Mesendoderm (in vitro differentiated cells): ENCODE data around the gene CLN3.

ENCODE experiments used
- DNase-seq: peaks from one replicate; pipeline ENCODE4 v3.0.0; 2013
- H2AK5ac ChIP-seq: 2 replicates; pipeline ENCODE4 v1.6.1; 2013; ENCODE audit warnings: low read length, inconsistent platforms
- H2BK120ac ChIP-seq: 2 replicates; pipeline ENCODE4 v1.6.1; 2013; ENCODE audit warnings: low read depth, mild to moderate bottlenecking, low read length, moderate library complexity, mixed read lengths
- H2BK15ac ChIP-seq: replicated peaks from 2 replicates; pipeline ENCODE4 v1.6.1; 2013; ENCODE audit warnings: low read depth, mild to moderate bottlenecking, moderate library complexity
- H2BK5ac ChIP-seq: 2 replicates; pipeline ENCODE4 v1.6.1; 2013; ENCODE audit warnings: low read length, inconsistent platforms
- H3K18ac ChIP-seq: 2 replicates; pipeline ENCODE4 v1.6.1; 2013; ENCODE audit warnings: mild to moderate bottlenecking, low read length, mixed read lengths
- H3K23ac ChIP-seq: one replicate; pipeline ENCODE4 v1.6.1; 2013; ENCODE audit warnings: low read length
- H3K27ac ChIP-seq: 2 replicates; pipeline ENCODE4 v1.5.1; 2013; ENCODE audit warnings: low read depth, mild to moderate bottlenecking, inconsistent platforms, low read length, moderate library complexity
- H3K27me3 ChIP-seq: 2 replicates; pipeline ENCODE4 v1.6.1; 2013; ENCODE audit warnings: low read length, control low read depth, mild to moderate bottlenecking, inconsistent platforms; ENCODE audit not compliant: insufficient read depth, poor library complexity
- H3K36me3 ChIP-seq: 2 replicates; pipeline ENCODE4 v1.6.1; 2013; ENCODE audit warnings: low read length, inconsistent platforms; ENCODE audit not compliant: control insufficient read depth, insufficient read depth
- H3K4ac ChIP-seq: one replicate; pipeline ENCODE4 v1.6.1; 2013; ENCODE audit warnings: low read depth, mild to moderate bottlenecking, low read length, moderate library complexity
- H3K4me1 ChIP-seq: 2 replicates; pipeline ENCODE4 v1.6.1; 2013; ENCODE audit warnings: low read depth, low read length, inconsistent platforms; ENCODE audit not compliant: control insufficient read depth
- H3K4me2 ChIP-seq: 2 replicates; pipeline ENCODE4 v1.6.1; 2013; ENCODE audit warnings: low read length
- H3K4me3 ChIP-seq: 2 replicates; pipeline ENCODE4 v1.5.1; 2013; ENCODE audit warnings: mild to moderate bottlenecking, low read length
- H3K56ac ChIP-seq: one replicate; pipeline ENCODE4 v1.6.1; 2013; ENCODE audit warnings: low read length
- H3K79me1 ChIP-seq: 2 replicates; pipeline ENCODE4 v1.6.1; 2013; ENCODE audit warnings: low read length, inconsistent platforms
- H3K79me2 ChIP-seq: 2 replicates; pipeline ENCODE4 v1.6.1; 2013; ENCODE audit warnings: mild to moderate bottlenecking, low read length; ENCODE audit not compliant: control insufficient read depth, insufficient read depth
- H3K9ac ChIP-seq: 2 replicates; pipeline ENCODE4 v1.6.1; 2013; ENCODE audit warnings: low read length, inconsistent platforms
- H4K5ac ChIP-seq: one replicate; pipeline ENCODE4 v1.6.1; 2013; ENCODE audit warnings: low read length
- H4K8ac ChIP-seq: one replicate; pipeline ENCODE4 v1.6.1; 2013; ENCODE audit warnings: low read depth, mild to moderate bottlenecking, control low read depth, low read length, moderate library complexity
- WGBS: extraction: QIAGEN DNeasy Blood & Tissue Kit; methylation state at CpG from one replicate; pipeline ENCODE4 v1.1.7; 2013; ENCODE audit warnings: low lambda C conversion rate, missing lambda C conversion rate; ENCODE audit not compliant: insufficient coverage; ENCODE audit errors: extremely low coverage; 5-methylcytosine and 5-hydroxymethylcytosine counted together

The CLN3 gene

DNA sequence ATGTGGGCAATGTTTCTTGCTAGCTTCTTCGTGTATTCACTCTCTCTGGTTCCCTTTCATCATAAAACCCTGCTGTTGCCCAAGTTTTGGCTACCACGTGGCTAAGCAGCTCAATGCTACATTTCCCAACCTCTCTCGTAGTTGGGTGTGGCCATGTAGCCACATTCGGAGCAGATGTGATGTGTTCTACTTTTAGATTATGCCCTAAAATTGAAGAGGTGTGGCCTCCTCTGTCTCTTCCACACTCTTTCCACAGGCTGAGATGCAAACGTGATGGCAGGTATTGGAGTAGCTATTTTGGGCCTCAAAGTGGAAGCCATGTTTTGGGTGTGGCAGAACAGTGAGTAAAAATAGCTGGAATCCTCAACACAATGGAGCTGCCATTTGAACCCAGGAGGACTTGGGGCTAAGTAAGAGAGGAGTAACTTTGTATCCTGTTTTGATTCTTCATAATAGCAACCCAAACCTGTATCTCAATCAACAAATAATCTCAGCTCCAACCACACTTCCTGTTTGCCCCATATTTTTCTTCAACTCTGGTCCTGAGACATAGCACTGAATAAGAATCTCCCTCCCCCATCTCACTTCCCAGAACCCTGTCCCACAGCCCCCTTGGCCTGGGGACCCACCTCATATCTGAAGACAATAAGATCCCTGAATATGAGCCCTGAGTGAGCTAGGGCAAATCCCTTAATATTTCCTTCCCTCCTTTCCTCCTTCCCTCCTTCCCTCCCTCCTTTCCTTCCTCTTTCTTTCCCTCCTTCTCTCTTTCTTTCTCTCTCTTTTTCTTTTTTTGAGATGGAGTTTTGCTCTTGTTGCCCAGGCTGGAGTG lies 42.9 kb upstream of the CLN3 start:
- no peaks in the 10 kb centered on the region for H3K79me2 ChIP-seq
- no peaks in the 10 kb centered on the region for H3K4me1 ChIP-seq
- no peak overlapping the region for H2AK5ac ChIP-seq
- no peak overlapping the region for H3K23ac ChIP-seq
- H2BK120ac ChIP-seq: no peak overlapping the region
- H3K4me3 ChIP-seq: no peak overlapping the region
- H3K36me3 ChIP-seq: no peaks in the 10 kb centered on the region
- WGBS: no CpG with 5 or more reads among the region's 5 CpGs
- DNase-seq: no peak
- no peak overlapping the region for H2BK15ac ChIP-seq
- H3K27ac ChIP-seq: no peak overlapping the region
- no peak overlapping the region for H3K4ac ChIP-seq
- no peak overlapping the region for H3K4me2 ChIP-seq
- H3K79me1 ChIP-seq: no peaks in the 10 kb centered on the region
- H4K5ac ChIP-seq: no peak overlapping the region
- no peak overlapping the region for H2BK5ac ChIP-seq
- no peak overlapping the region for H3K18ac ChIP-seq
- no peak overlapping the region for H3K56ac ChIP-seq
- no peak overlapping the region for H4K8ac ChIP-seq
- no peak overlapping the region for H3K9ac ChIP-seq
- H3K27me3 ChIP-seq: no peaks in the 10 kb centered on the region

DNA sequence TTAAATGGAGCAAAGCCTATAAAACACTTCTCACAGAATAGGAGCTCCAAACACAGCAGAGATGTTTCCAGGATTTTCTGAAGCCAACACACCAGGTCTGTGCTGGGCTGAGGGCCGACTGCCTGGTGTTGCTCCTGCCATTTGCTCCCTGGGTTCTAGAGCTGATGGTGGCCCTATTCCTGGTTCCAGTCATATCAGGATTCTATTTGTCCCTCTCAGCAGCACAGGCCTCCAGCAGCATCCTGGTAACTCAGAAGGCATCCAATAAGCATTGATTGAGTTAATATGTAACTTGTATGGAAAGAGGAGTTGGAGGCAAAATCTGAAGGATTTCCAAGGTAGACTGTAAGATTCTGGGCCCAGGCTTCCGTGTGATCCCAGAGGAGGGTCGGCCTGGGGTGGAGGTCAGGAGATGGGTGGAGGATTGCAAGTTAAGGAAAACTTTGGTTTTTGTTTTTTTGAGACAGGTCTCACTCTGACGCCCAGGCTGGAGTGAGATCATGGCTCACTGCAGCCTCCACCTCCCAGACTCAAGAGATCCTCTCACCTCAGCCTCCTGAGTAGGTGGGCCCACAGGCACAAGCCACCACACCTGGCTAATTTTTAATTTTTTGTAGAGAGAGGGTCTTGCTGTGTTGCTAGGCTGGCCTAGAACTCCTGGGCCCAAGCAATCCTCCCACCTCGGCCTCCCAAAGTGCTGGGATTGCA lies 41.2 kb upstream of the CLN3 start:
- H2AK5ac ChIP-seq: no peak overlapping the region
- H3K4ac ChIP-seq: no peak overlapping the region
- no peak for DNase-seq
- H2BK120ac ChIP-seq: no peak overlapping the region
- no peak overlapping the region for H2BK5ac ChIP-seq
- no peaks in the 10 kb centered on the region for H3K79me2 ChIP-seq
- no peaks in the 10 kb centered on the region for H3K27me3 ChIP-seq
- WGBS: no CpG with 5 or more reads among the region's 5 CpGs
- no peaks in the 10 kb centered on the region for H3K4me1 ChIP-seq
- H3K18ac ChIP-seq: no peak overlapping the region
- H2BK15ac ChIP-seq: no peak overlapping the region
- H4K5ac ChIP-seq: no peak overlapping the region
- H3K4me3 ChIP-seq: no peak overlapping the region
- no peaks in the 10 kb centered on the region for H3K36me3 ChIP-seq
- H3K56ac ChIP-seq: no peak overlapping the region
- no peak overlapping the region for H3K23ac ChIP-seq
- H4K8ac ChIP-seq: no peak overlapping the region
- H3K79me1 ChIP-seq: no peaks in the 10 kb centered on the region
- H3K27ac ChIP-seq: no peak overlapping the region
- H3K9ac ChIP-seq: no peak overlapping the region
- H3K4me2 ChIP-seq: no peak overlapping the region

DNA sequence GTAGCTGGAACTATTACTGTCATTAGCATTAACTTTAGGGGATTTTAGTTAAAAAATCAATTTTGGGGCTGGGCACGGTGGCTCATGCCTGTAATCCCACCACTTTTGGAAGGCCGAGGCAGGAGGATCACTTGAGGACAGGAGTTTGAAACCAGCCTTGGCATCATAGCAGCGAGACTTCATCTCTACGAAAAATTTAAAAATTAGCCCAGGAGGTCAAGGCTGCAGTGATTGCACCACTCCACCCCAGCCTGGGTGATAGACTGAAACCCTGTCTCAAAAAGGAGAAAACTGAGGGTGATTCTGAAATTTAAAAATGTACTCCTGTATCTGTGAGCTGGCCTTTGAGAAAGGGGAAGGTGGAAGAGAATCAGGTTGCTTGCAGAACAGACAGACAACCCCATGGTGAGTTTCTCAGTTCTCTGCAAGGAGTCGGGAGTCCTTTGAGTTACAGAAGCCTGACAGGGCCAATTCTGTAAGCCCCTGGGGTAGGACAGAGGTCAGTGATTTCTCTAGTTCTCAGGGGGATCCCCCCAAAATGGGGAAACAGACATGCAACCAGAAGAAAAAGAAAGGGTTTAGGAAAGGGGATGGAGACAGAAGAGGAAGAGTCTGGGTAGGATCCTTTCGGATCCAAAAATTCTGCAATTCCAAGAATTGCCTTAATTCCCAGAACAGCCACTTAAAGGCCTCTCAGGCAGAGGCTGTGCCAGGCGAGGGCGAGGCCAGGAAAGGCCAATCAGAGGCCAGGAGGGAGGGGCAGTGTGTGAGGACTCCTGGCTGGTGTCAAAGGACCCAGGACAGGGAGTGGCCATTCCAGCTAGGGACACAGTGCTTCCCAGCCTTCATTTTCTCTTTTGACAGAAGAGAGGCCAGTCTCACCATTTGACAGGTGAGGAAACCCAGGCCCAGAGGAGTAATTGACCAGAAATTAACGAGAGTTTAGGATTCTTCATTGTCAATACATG lies 40.2 kb upstream of the CLN3 start:
- no peaks in the 10 kb centered on the region for H3K79me2 ChIP-seq
- no peak overlapping the region for H2AK5ac ChIP-seq
- no peak overlapping the region for H3K56ac ChIP-seq
- H3K4me3 ChIP-seq: no peak overlapping the region
- no peak overlapping the region for H3K27ac ChIP-seq
- H2BK15ac ChIP-seq: no peak overlapping the region
- H4K5ac ChIP-seq: no peak overlapping the region
- DNase-seq: peak; percentile 67
- no peak overlapping the region for H3K4ac ChIP-seq
- no peaks in the 10 kb centered on the region for H3K27me3 ChIP-seq
- no peaks in the 10 kb centered on the region for H3K36me3 ChIP-seq
- no peaks in the 10 kb centered on the region for H3K79me1 ChIP-seq
- WGBS: no CpG with 5 or more reads among the region's 9 CpGs
- H4K8ac ChIP-seq: no peak overlapping the region
- H3K18ac ChIP-seq: no peak overlapping the region
- no peak overlapping the region for H2BK5ac ChIP-seq
- H2BK120ac ChIP-seq: no peak overlapping the region
- H3K23ac ChIP-seq: no peak overlapping the region
- H3K4me1 ChIP-seq: no peaks in the 10 kb centered on the region
- no peak overlapping the region for H3K9ac ChIP-seq
- H3K4me2 ChIP-seq: no peak overlapping the region

DNA sequence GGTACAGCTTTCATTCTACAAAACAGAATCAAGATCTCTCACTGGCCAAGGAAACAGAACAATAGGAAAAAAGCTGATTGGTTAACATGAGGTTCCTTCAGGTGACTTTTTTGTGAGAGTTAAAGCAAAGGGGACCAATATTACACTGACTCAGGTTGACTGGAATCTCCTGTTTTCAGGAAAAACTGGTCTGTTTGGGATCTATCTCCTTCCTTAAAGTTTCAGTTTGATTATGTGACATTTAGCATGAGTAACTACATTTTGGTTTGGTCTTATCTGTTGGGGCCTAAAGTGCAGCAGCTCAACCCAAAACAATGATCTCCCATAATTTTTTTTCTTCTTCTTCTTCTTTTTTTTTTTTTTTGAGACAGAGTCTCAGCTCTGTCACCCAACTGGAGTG lies 37.2 kb upstream of the CLN3 start:
- H3K4me1 ChIP-seq: no peaks in the 10 kb centered on the region
- no peak for DNase-seq
- no peak overlapping the region for H3K18ac ChIP-seq
- H3K9ac ChIP-seq: no peak overlapping the region
- no peak overlapping the region for H3K27ac ChIP-seq
- no peak overlapping the region for H3K4ac ChIP-seq
- H3K56ac ChIP-seq: no peak overlapping the region
- no peak overlapping the region for H2BK15ac ChIP-seq
- no peaks in the 10 kb centered on the region for H3K79me1 ChIP-seq
- no peak overlapping the region for H2BK120ac ChIP-seq
- H3K4me2 ChIP-seq: no peak overlapping the region
- no peak overlapping the region for H4K8ac ChIP-seq
- no peaks in the 10 kb centered on the region for H3K27me3 ChIP-seq
- H3K79me2 ChIP-seq: no peaks in the 10 kb centered on the region
- no peak overlapping the region for H2BK5ac ChIP-seq
- H4K5ac ChIP-seq: no peak overlapping the region
- no peak overlapping the region for H3K23ac ChIP-seq
- no peaks in the 10 kb centered on the region for H3K36me3 ChIP-seq
- H3K4me3 ChIP-seq: no peak overlapping the region
- H2AK5ac ChIP-seq: no peak overlapping the region

DNA sequence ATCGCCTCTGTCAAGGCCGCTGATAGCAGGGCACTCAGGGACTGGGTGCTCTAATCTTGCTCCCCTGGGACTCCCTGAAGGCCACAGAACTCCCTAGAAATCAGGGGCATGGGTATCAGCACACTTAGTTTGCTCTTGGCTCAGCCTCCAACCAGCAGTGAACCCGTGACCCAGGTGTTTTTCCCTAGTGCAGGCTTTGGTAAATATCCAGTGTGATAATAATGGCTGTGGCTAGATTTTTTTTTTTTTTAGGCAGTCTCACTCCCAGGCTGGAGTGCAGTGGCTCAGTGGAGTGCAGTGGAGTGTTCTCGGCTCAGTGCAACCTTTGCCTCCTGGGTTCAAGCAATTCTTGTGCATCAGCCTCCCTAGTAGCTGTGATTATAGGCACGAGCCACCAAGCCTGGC lies 36.6 kb upstream of the CLN3 start:
- H3K79me1 ChIP-seq: no peaks in the 10 kb centered on the region
- H3K27me3 ChIP-seq: no peaks in the 10 kb centered on the region
- no peak overlapping the region for H2AK5ac ChIP-seq
- H2BK120ac ChIP-seq: no peak overlapping the region
- no peak overlapping the region for H3K23ac ChIP-seq
- no peak overlapping the region for H3K27ac ChIP-seq
- H3K79me2 ChIP-seq: no peaks in the 10 kb centered on the region
- no peaks in the 10 kb centered on the region for H3K4me1 ChIP-seq
- H4K5ac ChIP-seq: no peak overlapping the region
- no CpG with 5 or more reads among the region's 5 CpGs for WGBS
- H3K18ac ChIP-seq: no peak overlapping the region
- H3K4me2 ChIP-seq: no peak overlapping the region
- no peak overlapping the region for H3K9ac ChIP-seq
- H4K8ac ChIP-seq: no peak overlapping the region
- H2BK5ac ChIP-seq: no peak overlapping the region
- no peak overlapping the region for H3K56ac ChIP-seq
- H3K36me3 ChIP-seq: no peaks in the 10 kb centered on the region
- no peak overlapping the region for H2BK15ac ChIP-seq
- H3K4me3 ChIP-seq: no peak overlapping the region
- H3K4ac ChIP-seq: no peak overlapping the region
- DNase-seq: no peak
